ENCODE results near the gene LCN12.

The LCN12 gene

DNA sequence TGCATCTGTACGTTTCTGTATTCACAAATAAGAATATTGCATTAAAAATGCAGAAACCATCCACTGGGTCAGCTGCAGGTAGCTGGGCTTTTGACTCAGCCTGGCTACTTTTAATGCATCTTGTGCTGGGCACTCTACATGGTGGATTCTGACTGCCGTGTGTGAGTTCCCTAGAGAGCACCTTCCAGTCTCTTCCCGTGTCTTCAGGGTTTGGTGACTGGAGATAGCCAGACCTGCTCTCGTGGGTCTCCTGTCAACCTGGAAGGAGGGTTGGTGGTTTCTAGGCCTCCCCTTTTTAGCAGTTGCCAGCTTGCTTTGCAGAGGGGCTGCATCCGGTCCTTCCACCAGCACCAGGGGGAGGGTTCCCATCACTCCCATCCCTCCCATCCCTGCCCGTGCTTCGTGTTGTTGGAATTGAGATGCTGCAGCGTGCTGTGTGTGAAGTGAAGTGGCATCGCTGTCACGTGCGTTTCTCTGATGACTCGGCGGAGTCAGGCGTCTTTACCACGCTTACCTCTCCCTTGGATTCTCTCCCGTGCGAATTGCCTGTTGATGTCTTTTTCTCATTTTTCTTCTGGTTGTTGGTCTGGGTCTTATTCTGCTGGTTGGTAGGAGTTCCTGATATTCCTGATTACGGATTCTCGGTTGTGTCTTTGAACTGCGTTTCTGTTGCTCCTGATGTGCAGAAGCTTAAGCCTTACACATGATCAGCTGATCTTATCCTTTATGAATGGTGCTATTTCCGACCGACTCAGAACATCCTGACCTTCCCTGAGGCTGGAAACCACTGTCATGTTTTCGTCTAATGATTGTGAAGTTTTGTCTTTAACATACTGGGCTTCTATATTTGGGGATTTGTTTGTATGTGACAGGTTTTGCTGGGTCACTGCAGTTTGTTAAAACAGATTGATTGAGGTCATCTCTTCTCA, 24.5 kb upstream of the LCN12 start:
- DNase-seq: no peak

DNA sequence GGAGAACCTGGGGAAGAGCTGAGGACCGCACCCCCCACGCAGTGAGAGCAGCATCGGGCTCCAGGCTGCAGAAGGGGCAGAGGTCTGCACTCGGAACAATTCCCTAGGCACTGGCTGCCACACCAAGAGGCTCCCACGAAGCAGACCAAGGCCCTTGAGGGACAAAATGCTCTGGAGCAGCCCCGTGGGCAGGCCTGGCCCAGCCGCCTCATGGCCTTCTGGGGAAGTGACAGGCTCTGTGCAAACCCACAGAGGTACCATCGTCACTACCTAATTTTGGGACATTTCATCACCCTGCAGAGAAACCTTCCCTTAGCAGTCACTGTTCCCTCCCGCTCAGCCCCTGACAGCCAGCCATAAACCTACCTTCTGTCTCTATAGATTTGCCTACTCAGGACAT, 23.5 kb upstream of the LCN12 start:
- no peak for DNase-seq

DNA sequence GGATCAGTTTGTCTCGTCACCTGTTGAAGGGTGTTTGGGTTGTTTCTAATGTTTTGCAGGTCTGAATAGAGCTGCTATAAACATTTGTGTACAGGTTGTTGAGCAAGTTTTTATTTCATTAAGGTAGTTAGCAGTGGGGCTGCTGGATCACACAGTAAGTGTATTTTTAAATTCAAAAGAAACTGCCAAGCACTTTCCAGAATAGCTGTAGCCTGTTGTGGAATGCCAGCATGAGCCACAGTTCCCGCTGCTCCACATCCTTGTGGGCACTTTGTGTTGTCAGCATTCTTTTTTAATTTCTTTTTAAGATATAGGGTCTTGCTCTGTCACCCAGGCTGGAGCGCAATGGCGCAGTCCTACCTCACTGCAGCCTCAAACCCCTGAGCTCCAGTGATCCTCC, 22.1 kb upstream of the LCN12 start:
- DNase-seq: no peak

DNA sequence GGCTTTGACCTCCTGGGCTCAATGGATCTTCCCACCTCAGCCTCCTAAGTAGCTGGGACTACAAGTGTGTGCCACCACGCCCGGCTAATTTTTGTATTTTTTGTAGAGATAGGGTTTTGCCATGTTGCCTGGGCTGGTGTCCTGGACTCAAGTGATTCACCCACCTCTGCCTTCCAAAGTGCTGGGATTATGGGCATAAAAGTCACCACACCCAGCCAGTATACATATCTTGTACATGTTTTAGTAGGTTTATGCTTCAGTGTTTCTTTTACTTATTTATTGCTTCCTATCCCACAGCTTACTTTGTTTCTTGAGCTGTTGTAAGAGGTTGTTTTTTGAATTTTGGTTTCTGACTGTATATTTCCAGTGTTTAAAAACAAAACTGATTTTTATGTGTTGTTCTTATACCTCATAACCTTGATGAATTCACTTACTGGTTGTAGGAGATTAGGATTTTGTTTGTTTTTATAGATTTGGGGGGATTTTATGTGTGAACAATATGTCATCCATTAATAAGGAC, 20.4 kb upstream of the LCN12 start:
- no peak for DNase-seq

DNA sequence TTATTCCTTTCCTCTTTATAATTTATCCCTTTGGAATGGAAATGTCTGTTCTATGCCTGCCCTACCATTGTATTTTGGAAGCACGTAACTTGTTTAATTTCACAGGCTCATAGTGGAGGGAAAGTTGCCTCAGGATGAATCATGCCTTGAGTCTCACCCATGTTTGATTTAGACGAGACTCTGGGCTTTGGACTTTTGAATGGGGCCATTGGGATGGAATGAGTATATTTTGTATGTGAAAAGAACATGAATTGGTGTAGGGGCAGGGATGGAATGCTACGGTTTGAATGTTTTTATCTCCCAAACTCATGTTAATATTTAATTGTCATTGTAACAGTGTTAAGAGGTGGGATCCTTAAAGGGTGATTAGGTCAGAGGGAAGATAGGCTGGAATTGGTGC, 17.8 kb upstream of the LCN12 start:
- no peak for DNase-seq

DNA sequence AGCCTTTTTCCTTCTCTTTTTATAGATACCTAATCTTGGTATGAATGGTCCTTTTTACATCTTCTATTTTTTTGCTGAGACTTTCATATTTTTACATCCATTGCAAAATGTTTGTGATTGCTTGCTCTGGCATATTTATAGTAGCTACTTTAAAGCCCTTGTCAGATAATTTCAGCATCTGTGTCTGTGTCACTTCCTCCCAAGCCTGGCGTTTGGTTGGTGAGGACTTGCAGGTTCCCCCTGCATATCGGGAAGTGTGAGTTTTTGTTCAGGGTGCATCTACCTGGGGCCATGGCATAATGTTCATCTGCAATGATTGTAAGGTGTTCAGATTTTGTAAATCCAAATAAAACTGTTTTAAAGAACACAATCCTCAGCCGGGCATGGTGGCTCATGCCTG, 16.4 kb upstream of the LCN12 start:
- no peak for DNase-seq

DNA sequence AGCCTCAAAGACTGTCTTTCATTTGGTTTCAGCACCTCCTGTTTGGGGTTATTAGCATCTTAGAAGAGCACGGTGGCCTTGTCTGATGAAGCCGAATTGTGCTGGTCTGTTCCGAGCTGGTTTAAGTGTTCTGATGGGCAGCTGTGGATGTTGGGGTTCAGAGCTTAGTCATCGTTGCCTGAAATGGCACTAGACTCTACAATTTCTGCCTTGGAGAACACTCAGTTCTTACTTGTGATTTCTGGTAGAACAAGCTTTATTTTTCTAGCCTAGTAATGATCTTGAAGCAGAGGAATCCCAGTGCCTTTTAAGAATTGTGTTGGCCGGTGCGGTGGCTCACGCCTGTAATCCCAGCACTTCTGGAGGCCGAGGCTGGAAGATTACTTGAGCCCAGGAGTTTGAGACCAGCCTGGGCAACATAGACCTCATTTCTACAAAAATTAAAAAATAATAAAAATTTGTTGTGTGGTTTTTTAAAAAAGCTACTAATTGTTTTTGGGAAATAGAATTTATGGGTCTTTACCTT, 15.4 kb upstream of the LCN12 start:
- DNase-seq: no peak

DNA sequence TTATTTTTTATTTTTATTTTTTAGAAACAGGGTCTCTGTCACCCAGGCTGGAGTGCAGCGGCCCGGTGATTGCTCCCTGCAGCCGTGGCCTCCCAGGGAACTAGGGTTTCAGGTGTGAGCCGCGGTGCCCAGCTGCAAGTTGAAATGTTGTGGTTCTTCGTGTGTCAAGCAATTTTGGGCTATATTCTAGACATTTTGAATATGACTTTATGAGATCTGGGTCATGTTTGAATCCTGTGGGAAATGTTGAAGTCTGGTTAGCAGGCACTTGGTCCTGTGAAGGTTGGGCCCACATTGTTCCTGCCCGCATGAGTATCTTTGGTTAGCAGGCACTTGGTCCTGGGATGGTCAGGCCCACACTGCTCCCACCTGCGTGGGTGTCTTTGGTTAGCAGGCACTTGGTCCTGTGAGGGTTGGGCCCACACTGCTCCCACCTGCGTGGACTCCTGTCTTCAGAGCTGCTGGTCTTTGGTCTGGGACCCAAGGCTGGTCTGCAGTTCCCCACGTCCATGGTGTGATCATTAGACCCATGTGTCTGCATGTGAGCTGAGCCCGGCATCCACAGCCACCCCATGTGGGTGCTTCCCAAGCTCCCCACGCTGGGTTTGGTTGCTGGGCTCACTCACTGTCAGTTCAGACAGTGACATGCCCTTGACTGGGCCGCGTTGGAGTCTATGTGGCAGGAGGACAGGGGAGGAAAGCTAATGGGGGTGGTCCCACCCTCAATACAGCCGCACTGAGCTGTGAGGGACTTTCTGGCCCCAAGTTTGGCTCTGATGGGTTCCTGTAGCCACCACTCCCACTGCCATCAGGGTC, 14.7 kb upstream of the LCN12 start:
- DNase-seq: no peak

DNA sequence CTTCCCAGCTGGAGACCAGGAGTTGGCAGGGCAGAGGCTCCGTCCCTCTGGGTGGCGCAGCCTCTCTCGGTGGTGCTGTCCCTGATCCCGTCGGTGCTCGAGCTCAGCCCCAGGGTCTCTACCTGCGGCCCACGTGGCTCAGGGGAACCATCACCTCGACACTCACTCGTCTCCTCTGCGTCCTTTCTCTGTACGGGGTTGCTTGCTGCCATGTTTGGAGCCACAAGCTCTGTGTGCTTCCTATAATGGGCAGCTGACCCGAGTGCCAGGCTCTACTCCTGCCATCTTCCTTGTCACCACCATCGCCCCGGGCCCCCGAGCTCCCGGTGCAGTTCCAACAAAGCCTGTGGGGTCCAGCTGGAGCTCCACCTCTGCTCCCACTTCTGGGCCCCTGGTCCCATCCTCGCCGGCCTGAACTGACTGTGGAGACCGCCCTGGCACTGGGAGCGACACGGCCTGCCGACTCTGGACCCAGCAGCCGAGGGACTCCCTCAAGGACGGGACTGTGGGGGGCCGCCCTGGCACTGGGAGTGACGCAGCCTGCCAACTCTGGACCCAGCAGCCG, 12.6 kb upstream of the LCN12 start:
- DNase-seq: no peak

DNA sequence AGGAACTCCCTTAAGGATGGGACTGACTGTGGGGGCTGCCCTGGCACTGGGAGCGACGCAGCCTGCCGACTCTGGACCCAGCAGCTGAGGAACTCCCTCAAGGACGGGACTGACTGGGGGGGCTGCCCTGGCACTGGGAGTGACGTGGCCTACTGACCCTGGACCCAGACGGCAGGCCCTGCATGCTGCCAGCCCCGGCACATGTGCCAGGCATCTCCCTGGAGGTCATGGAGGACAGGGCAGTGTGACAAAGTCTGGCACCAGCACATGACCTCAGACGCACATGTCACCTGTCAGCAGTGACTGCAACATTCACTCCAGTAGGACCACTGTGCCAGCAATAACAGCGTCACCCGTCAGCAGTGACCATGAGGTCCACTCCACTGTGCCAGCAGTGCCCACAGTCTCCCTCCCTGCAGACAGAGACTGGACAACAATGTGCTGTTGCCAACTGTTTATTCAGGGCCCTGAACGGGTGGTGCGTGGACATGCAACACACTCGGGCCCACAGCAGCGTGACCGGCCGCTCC, 12.0 kb upstream of the LCN12 start:
- no peak for DNase-seq

DNA sequence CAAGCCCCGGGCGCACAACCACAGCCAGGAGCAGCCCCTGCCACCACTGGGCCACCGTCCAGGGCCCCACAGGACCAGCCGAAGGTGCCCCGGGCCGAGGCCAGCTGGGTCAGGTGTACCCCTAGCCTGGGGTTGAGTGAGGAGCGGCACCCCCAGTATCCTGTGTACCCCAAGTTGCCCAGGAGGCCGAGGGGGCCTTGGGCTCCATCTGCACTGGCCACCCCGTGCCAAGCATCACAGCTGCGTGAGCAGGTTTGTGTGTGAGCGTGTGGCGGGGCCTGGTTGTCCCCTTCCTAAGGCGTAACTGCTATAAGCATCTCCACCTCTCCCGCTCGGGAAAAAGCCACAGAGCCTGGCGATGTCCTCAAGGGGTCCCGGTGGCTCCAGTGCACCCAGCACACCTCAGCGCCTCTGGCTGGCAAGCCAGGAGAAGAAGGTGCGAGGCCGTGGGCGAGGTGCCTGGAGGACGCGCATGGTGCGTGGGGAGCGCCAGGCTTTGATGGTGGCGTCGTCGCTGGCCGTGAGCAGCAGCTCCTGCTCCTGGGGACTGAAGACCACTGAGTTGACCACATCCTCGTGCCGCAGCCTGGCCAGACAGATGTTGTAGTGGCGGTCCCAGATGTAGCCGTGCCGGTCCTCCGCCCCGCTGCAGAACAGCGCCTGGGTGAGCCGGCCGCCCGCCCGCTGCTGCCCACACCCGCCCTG, 11.4 kb upstream of the LCN12 start:
- DNase-seq: no peak

DNA sequence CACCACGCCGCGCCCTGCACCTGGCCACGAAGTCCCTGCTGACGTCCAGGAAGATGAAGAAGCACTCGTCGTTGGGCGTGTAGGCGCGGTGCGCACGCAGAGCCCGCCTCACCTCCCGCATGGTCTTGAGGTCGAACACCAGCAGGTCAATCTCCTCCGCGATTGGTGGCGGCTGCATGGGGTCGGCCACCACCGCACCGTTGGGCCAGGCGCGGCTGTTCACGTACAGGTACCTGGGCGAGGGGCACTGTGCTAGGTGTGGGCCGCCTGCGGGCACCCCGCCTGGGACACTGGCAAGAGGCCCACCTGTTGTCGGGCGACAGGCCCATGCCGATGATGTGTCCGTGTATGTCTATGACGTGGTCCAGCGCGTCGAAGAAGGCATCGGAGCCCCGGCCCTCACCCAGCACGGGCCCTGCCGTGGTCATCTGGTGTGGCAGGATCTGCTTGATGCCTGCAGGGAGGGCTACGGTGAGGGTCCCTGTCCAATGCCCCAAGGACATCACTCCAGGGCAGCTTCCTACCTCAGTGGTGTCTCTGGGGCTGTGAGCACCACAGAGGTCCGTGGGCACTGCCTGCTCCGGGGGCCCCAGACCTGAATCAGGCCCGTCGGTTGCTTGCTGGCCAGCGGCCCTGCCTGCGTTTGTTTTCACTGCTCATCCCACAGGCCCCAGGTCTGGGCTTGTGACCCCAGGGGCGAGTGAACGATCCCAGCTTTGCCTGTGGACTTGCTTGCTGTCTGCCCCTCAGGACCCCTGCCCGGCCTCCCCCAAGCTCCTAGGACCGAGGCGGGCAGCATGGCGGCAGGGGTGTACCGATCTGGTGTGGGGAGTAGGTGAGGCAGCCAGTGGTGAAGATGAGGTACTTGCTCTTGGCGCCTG, 10.6 kb upstream of the LCN12 start:
- DNase-seq: no peak

DNA sequence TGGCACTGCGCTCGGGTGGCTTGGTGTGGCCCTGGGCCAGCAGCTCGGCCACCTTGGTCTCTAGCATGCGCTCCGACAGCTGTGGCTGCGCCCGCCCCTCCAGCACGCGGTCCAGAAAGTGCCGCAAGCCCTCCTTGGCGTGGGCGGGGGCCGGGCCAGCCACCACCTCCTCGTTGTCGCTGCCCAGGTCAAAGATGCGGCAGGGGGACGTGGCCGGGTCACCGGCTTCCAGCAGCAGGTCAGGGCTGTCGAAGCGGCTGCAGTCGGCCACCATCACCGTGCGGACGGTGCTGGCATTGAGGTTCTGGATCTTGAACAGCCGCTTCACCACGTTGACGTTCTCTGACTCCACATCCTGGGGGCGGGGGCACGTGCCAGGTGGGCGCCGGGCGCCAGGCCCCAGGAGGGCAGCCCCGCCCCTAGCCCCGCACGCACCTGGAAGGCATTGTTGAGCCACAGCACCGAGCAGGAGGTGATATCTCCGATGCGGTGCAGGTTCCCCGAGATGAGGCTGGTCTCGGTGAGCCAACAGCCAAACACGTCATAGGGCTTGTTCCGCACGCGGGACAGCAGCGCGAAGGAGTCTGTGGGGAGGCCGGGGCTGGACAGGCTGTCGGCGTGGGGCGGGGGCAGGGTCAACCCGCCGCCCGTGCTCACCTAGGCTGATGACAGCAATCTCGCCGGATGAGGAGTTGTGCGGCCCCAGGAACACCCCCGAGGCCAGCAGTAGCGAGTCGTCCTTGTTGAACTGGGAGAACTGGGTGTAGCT, 9.8 kb upstream of the LCN12 start:
- DNase-seq: no peak

DNA sequence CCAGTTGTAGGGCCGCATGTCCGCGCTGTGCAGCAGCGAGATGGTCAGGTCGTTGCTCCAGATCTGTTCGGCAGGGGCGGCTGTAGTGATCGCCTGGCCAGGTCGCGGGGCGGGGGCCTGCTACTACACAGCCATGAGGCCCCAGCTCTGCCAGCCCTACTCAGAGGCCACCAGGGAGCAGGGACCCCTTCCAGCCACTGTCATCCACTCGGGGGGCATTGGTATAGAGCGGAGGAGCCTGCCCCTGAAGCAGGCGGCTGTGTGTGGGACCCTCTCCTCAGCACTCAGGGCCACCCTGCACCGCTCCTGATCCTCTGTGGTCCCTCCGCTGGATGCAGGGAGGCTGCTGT, 9.2 kb upstream of the LCN12 start:
- no peak for DNase-seq

DNA sequence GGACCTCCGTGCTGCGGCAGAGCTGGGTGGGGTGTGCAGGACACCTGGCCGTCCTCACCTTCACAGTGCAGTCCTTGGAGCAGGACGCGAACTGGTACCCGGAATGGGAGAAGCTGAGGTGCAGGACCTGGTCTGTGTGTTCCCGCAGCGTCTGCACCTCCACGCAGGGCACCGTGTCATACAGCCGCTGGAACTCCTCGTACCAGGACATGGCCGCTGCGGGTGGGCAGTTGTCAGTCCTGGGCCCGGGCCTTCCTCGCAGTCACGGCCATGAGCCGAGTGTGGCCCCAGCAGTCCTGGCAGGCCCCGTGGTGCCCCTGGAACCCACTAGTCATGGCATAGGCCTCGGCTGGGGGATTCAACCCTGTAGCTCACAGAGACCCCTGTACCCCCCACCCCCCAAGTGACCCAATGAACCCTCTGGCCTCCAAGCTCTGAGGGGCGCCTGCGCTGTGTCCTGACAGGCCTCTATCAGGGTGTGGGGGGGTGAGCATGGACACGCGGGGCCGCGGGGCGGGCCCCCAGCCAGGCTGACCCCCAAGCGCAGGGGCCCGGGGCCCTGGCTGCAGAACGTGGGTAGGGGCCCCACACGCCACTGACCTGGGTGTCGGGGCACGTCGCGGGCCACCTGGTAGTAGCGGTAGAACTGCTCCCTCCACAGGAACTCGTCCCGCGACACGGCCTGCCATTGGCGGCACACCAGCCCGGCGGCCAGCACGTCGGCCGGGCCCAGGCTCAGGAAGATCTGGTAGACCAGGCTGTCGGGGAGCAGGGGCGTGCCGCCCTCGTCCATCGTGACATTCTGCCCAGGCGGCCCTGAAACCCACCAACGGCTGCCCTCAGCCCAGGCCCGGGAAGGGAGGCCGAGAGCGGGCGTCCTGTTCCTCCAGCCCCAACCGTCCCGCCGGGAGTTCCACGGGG, 8.5 kb upstream of the LCN12 start:
- DNase-seq: no peak

DNA sequence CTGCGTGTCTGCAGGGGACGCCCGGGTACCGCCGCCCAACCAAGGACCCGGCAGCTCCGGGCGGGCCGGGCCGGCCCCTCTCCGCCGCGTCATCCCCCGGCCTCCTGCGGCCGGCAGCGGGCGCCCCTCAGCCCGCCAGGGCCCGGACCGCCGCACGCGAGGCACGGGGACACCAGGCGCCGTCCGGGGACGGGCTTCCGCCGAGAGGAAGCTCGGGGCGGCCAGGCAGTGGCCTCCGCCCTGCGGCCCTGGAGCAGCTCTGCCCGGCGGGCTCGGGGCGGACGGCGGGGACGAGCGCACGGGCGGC, 7.9 kb upstream of the LCN12 start:
- DNase-seq: no peak

DNA sequence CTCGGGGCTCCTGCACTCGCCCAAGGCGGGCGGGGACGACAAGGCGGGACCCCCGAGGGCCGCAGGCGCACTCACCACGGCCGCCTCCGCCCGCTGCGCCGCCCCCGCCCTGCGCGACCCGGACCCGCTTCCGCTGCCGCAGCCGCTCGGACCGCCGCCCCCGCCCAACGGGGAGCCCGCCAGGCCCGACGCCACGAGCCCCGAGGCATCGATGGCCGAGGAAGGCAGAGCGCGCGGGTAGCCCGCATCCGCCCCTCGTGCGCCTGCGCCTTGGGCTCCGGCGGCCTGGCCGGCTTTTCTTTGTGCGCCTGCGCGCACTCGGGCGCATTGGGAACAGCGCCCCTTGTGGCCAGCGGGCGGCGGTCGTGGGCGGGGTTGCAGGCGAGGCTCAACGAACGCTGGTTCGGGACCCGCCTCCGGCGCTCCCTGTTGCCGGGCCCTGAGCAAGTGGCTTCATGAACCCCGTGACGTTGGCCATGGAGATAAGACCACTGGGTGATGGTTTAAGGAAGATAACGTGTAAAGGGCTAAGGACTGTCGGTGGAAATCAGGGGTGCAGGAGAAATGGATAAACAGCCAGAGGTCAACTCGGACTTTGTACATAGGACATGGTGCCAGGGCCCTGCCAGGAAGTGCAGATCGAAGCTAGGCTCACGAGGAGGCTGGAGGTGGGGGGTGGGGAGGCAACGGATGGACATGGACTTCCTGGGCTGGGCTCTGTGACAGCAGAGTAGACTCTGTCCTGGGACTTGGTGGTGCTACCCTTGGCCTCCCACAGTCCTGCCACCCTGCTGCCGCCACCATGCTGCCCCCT, 7.3 kb upstream of the LCN12 start, which contains the start of the genes C8G and FBXW5:
Gene C8G, plus strand, starts transcription at position 725 of the 814 bp plus-strand sequence. Its CDS starts 78 bp downstream, at position 803.
Gene FBXW5, minus strand, starts transcription at position 220 of the 814 bp plus-strand sequence. CDS start 655 bp downstream, outside the sequence.
- peak; percentile 75 for DNase-seq

Data from NCI-H2227 treated with DMSO at 0.1 percent for 48 hours (cell line).